WTC11 (cell line): ENCODE measurements around the gene CACNA2D3. TPM values are rescaled to one million over a fixed set of nuclear protein-coding genes. Genes with fewer than 3 reads are reported as not detected.

Experiments
- ATAC-seq: fragments of 200-7000 bp; cut with Tn5 transposase; 2 replicates; pipeline ENCODE4 v1.10.0; 2021; ENCODE audit warnings: mild to moderate bottlenecking, moderate library complexity
- CTCF ChIA-PET: fragments of 300-600 bp; sonication (Branson Sonifier 250); formaldehyde crosslinking; loops from one replicate; lab custom pipeline; 2021; ENCODE audit warnings: antibody characterized with exemption; lab: Charles Lee
- POLR2A ChIA-PET: fragments of 350-600 bp; sonication (Branson Sonifier 250); formaldehyde crosslinking; loops from one replicate; lab custom pipeline; 2021; ENCODE audit warnings: antibody characterized with exemption; lab: Charles Lee
- DNase-seq: peaks from one replicate; pipeline ENCODE4 v3.0.0; 2021; ENCODE audit warnings: low spot score
- H3K27ac Mint-ChIP-seq: 2 replicates; pipeline ENCODE4 v1.8.0; 2021; ENCODE audit warnings: mixed read lengths
- H3K27me3 Mint-ChIP-seq: 2 replicates; pipeline ENCODE4 v1.8.0; 2021; ENCODE audit warnings: low read depth, mild to moderate bottlenecking, moderate library complexity, mixed read lengths
- H3K36me3 Mint-ChIP-seq: 2 replicates; pipeline ENCODE4 v1.8.0; 2021; ENCODE audit warnings: mixed read lengths
- H3K4me1 Mint-ChIP-seq: 2 replicates; pipeline ENCODE4 v1.8.0; 2022; ENCODE audit warnings: mixed read lengths
- H3K4me3 Mint-ChIP-seq: 2 replicates; pipeline ENCODE4 v1.8.0; 2021; ENCODE audit warnings: mild to moderate bottlenecking, moderate library complexity, mixed read lengths
- H3K9me3 Mint-ChIP-seq: 2 replicates; pipeline ENCODE4 v1.8.0; 2021; ENCODE audit warnings: mixed read lengths
- ATF1 ChIP-seq: sonication (generic); formaldehyde crosslinking; IDR thresholded peaks from 2 replicates; pipeline ENCODE4 v1.8.1; 2023; ENCODE audit warnings: mild to moderate bottlenecking, moderate library complexity, missing genetic modification reagents
- CREB1 ChIP-seq: sonication (generic); formaldehyde crosslinking; IDR thresholded peaks from 2 replicates; pipeline ENCODE4 v1.8.0; 2023; ENCODE audit warnings: mild to moderate bottlenecking, missing genetic modification reagents
- FOXJ3 ChIP-seq: sonication (generic); formaldehyde crosslinking; IDR thresholded peaks from 2 replicates; pipeline ENCODE4 v1.9.0; 2021; ENCODE audit warnings: missing genetic modification reagents, mild to moderate bottlenecking, borderline replicate concordance
- NFATC4 ChIP-seq: fragments of 250-450 bp; sonication (Bioruptor Pico); IDR thresholded peaks from 2 replicates; pipeline ENCODE4 v1.9.0; 2021; ENCODE audit warnings: mild to moderate bottlenecking
- SMAD4 ChIP-seq: sonication (generic); formaldehyde crosslinking; IDR thresholded peaks from 2 replicates; pipeline ENCODE4 v1.8.0; 2022; ENCODE audit warnings: mild to moderate bottlenecking, missing genetic modification reagents
- SOX15 ChIP-seq: fragments of 250-450 bp; sonication (Bioruptor Pico); IDR thresholded peaks from 2 replicates; pipeline ENCODE4 v1.9.0; 2021; ENCODE audit warnings: mild to moderate bottlenecking
- TEAD4 ChIP-seq: sonication (generic); formaldehyde crosslinking; IDR thresholded peaks from 2 replicates; pipeline ENCODE4 v1.8.0; 2022; ENCODE audit warnings: mild to moderate bottlenecking, missing genetic modification reagents
- ZNF423 ChIP-seq: fragments of 250-450 bp; sonication (Bioruptor Pico); IDR thresholded peaks from 2 replicates; pipeline ENCODE4 v2.1.2; 2022; ENCODE audit warnings: mild to moderate bottlenecking, moderate library complexity
- total RNA-seq: library from RNA; stranded (reverse); gene quantifications from 3 replicates; pipeline ENCODE4 v1.2.3, GENCODE V29; 2021
- TF ChIP-seq, protein P1 (sequence below): fragments of 250-450 bp; sonication (Bioruptor Pico); IDR thresholded peaks from 2 replicates; pipeline ENCODE4 v1.9.0; 2021; ENCODE audit warnings: mild to moderate bottlenecking
- TF ChIP-seq, protein P2 (sequence below): sonication (generic); formaldehyde crosslinking; IDR thresholded peaks from 2 replicates; pipeline ENCODE4 v1.8.0; 2022; ENCODE audit warnings: mild to moderate bottlenecking, missing genetic modification reagents
- TF ChIP-seq, protein P3 (sequence below): sonication (generic); formaldehyde crosslinking; conservative IDR thresholded peaks from 2 replicates; pipeline ENCODE4 v1.8.1; 2023; ENCODE audit warnings: mild to moderate bottlenecking, low read depth, missing genetic modification reagents, moderate library complexity
- TF ChIP-seq, protein P4 (sequence below): fragments of 250-450 bp; sonication (Bioruptor Pico); IDR thresholded peaks from 2 replicates; pipeline ENCODE4 v1.9.0; 2021; ENCODE audit warnings: mild to moderate bottlenecking
- TF ChIP-seq, protein P5 (sequence below): fragments of 250-450 bp; sonication (Bioruptor Pico); IDR thresholded peaks from 2 replicates; pipeline ENCODE4 v1.8.0; 2021; ENCODE audit warnings: mild to moderate bottlenecking
- TF ChIP-seq, protein P6 (sequence below): sonication (generic); formaldehyde crosslinking; IDR thresholded peaks from 2 replicates; pipeline ENCODE4 v1.8.1; 2022; ENCODE audit warnings: low read depth, mild to moderate bottlenecking, moderate library complexity, missing genetic modification reagents, borderline replicate concordance
- TF ChIP-seq, protein P7 (sequence below): fragments of 250-450 bp; sonication (Bioruptor Pico); IDR thresholded peaks from 2 replicates; pipeline ENCODE4 v1.9.0; 2021; ENCODE audit warnings: mild to moderate bottlenecking, borderline replicate concordance
- TF ChIP-seq, protein P8 (sequence below): sonication (generic); formaldehyde crosslinking; IDR thresholded peaks from 2 replicates; pipeline ENCODE4 v1.8.1; 2022; ENCODE audit warnings: low read depth, missing genetic modification reagents, borderline replicate concordance

Gene CACNA2D3
- total RNA-seq, 1 experiment from 2014 or later, result 5.0 TPM

DNA sequence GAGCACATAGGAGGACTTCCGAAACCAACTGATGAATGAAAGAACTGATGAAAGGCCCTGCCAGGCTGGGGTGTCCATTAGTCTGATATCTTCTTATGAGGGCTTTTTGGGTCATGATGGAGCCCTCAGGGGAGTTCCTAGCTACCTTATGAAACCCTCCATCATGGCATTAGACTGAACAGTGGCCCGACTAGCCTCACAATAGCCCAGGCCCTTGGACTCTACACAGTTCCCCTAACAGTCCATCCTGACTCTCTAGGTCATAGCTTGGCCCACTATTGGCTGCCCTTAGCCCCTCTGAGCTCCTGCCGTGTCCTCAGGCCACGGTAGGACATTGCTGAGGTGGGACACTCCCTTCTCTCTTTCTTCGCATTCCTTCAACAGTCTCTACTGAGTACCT, 365.9 kb downstream of the CACNA2D3 start:
- H3K4me3 Mint-ChIP-seq, result no peak overlapping the region
- POLR2A ChIA-PET, result no interaction called here
- TF ChIP-seq, protein P1, sequence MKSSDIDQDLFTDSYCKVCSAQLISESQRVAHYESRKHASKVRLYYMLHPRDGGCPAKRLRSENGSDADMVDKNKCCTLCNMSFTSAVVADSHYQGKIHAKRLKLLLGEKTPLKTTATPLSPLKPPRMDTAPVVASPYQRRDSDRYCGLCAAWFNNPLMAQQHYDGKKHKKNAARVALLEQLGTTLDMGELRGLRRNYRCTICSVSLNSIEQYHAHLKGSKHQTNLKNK, result no peak
- TF ChIP-seq NFATC4 (CRISPR knock-in tag) (no peak), FOXJ3 (CRISPR knock-in tag) (no peak), ZNF423 (CRISPR knock-in tag) (no peak), CREB1 (no peak), SOX15 (CRISPR knock-in tag) (no peak), ATF1 (CRISPR knock-in tag) (no peak), TEAD4 (no peak)
- TF ChIP-seq, protein P2, sequence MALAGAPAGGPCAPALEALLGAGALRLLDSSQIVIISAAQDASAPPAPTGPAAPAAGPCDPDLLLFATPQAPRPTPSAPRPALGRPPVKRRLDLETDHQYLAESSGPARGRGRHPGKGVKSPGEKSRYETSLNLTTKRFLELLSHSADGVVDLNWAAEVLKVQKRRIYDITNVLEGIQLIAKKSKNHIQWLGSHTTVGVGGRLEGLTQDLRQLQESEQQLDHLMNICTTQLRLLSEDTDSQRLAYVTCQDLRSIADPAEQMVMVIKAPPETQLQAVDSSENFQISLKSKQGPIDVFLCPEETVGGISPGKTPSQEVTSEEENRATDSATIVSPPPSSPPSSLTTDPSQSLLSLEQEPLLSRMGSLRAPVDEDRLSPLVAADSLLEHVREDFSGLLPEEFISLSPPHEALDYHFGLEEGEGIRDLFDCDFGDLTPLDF, result no peak
- TF ChIP-seq, protein P3, sequence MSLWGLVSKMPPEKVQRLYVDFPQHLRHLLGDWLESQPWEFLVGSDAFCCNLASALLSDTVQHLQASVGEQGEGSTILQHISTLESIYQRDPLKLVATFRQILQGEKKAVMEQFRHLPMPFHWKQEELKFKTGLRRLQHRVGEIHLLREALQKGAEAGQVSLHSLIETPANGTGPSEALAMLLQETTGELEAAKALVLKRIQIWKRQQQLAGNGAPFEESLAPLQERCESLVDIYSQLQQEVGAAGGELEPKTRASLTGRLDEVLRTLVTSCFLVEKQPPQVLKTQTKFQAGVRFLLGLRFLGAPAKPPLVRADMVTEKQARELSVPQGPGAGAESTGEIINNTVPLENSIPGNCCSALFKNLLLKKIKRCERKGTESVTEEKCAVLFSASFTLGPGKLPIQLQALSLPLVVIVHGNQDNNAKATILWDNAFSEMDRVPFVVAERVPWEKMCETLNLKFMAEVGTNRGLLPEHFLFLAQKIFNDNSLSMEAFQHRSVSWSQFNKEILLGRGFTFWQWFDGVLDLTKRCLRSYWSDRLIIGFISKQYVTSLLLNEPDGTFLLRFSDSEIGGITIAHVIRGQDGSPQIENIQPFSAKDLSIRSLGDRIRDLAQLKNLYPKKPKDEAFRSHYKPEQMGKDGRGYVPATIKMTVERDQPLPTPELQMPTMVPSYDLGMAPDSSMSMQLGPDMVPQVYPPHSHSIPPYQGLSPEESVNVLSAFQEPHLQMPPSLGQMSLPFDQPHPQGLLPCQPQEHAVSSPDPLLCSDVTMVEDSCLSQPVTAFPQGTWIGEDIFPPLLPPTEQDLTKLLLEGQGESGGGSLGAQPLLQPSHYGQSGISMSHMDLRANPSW, result no peak
- TF ChIP-seq, protein P4, sequence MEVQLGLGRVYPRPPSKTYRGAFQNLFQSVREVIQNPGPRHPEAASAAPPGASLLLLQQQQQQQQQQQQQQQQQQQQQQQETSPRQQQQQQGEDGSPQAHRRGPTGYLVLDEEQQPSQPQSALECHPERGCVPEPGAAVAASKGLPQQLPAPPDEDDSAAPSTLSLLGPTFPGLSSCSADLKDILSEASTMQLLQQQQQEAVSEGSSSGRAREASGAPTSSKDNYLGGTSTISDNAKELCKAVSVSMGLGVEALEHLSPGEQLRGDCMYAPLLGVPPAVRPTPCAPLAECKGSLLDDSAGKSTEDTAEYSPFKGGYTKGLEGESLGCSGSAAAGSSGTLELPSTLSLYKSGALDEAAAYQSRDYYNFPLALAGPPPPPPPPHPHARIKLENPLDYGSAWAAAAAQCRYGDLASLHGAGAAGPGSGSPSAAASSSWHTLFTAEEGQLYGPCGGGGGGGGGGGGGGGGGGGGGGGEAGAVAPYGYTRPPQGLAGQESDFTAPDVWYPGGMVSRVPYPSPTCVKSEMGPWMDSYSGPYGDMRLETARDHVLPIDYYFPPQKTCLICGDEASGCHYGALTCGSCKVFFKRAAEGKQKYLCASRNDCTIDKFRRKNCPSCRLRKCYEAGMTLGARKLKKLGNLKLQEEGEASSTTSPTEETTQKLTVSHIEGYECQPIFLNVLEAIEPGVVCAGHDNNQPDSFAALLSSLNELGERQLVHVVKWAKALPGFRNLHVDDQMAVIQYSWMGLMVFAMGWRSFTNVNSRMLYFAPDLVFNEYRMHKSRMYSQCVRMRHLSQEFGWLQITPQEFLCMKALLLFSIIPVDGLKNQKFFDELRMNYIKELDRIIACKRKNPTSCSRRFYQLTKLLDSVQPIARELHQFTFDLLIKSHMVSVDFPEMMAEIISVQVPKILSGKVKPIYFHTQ (CRISPR knock-in tag), result no peak
- TF ChIP-seq, protein P5, sequence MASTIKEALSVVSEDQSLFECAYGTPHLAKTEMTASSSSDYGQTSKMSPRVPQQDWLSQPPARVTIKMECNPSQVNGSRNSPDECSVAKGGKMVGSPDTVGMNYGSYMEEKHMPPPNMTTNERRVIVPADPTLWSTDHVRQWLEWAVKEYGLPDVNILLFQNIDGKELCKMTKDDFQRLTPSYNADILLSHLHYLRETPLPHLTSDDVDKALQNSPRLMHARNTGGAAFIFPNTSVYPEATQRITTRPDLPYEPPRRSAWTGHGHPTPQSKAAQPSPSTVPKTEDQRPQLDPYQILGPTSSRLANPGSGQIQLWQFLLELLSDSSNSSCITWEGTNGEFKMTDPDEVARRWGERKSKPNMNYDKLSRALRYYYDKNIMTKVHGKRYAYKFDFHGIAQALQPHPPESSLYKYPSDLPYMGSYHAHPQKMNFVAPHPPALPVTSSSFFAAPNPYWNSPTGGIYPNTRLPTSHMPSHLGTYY (CRISPR knock-in tag), result no peak
- TF ChIP-seq, protein P6, sequence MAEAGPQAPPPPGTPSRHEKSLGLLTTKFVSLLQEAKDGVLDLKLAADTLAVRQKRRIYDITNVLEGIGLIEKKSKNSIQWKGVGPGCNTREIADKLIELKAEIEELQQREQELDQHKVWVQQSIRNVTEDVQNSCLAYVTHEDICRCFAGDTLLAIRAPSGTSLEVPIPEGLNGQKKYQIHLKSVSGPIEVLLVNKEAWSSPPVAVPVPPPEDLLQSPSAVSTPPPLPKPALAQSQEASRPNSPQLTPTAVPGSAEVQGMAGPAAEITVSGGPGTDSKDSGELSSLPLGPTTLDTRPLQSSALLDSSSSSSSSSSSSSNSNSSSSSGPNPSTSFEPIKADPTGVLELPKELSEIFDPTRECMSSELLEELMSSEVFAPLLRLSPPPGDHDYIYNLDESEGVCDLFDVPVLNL, result no peak
- TF ChIP-seq, all 79 proteins: peak for 0
- H3K27me3 Mint-ChIP-seq, result peaks cover 3% of the 10 kb centered on the region; the same call in 1 of the 2 replicates
- CTCF ChIA-PET, result no interaction called here
- H3K4me1 Mint-ChIP-seq, result peaks cover 5% of the 10 kb centered on the region; the same call in 1 of the 2 replicates
- H3K27ac Mint-ChIP-seq, result no peak overlapping the region
- ATAC-seq (no peak), DNase-seq (no peak)
- no peaks in the 10 kb centered on the region for H3K9me3 Mint-ChIP-seq
- no peaks in the 10 kb centered on the region for H3K36me3 Mint-ChIP-seq

DNA sequence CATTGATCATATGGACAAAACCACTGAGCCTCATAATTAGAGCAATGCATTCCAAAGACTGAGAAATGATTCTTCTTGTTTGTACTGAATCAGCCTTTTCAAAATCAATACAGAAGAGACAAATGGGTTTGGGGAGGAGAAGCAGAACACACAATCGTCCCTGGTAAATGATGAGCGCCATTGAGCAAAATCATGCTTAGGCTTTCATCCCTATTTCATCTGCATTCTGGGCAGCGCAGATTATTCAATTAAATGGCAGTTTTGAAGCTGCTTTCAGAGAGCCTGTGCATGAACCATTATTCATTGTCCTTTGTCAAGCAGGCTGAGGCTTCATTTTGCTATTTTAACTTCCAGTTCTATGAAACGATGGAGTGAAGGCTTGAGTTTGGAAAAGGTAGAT, 371.9 kb downstream of the CACNA2D3 start:
- ATAC-seq, result no peak
- H3K27ac Mint-ChIP-seq, result no peak overlapping the region
- CTCF ChIA-PET, result no interaction called here

DNA sequence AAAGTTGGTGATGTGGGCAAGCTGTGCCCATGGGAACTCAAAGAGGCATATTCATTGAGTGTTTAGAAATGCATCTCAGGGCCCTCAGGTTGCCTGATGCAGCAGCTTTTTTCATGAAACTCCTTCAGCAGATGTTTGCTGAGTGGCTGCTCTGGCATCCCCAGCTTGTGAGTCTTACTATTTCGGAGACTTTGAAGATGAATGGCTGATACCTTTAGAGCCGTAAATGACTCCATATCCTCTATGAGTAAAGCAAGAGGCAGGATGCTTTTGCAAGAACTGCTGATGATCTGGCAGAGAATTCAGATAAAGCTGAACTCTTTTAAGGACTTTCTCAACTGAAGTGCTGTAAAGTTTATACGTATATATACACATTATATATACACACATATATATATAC, 384.3 kb downstream of the CACNA2D3 start:
- ChIA-PET POLR2A (no interaction called here), CTCF (interaction anchor here (1.4 kb wide), 1 partner anchor 32 kb away, joined by 4 read pairs; no protein-coding TSS in a partner anchor)
- Mint-ChIP-seq H3K27me3 (no peaks in the 10 kb centered on the region; the same call in none of the 2 replicates), H3K4me3 (no peak overlapping the region), H3K4me1 (no peaks in the 10 kb centered on the region), H3K36me3 (peaks cover 3% of the 10 kb centered on the region; the same call in 1 of the 2 replicates), H3K9me3 (peaks cover 11% of the 10 kb centered on the region), H3K27ac (no peak overlapping the region)
- TF ChIP-seq, protein P7, sequence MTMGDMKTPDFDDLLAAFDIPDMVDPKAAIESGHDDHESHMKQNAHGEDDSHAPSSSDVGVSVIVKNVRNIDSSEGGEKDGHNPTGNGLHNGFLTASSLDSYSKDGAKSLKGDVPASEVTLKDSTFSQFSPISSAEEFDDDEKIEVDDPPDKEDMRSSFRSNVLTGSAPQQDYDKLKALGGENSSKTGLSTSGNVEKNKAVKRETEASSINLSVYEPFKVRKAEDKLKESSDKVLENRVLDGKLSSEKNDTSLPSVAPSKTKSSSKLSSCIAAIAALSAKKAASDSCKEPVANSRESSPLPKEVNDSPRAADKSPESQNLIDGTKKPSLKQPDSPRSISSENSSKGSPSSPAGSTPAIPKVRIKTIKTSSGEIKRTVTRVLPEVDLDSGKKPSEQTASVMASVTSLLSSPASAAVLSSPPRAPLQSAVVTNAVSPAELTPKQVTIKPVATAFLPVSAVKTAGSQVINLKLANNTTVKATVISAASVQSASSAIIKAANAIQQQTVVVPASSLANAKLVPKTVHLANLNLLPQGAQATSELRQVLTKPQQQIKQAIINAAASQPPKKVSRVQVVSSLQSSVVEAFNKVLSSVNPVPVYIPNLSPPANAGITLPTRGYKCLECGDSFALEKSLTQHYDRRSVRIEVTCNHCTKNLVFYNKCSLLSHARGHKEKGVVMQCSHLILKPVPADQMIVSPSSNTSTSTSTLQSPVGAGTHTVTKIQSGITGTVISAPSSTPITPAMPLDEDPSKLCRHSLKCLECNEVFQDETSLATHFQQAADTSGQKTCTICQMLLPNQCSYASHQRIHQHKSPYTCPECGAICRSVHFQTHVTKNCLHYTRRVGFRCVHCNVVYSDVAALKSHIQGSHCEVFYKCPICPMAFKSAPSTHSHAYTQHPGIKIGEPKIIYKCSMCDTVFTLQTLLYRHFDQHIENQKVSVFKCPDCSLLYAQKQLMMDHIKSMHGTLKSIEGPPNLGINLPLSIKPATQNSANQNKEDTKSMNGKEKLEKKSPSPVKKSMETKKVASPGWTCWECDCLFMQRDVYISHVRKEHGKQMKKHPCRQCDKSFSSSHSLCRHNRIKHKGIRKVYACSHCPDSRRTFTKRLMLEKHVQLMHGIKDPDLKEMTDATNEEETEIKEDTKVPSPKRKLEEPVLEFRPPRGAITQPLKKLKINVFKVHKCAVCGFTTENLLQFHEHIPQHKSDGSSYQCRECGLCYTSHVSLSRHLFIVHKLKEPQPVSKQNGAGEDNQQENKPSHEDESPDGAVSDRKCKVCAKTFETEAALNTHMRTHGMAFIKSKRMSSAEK (CRISPR knock-in tag), result no peak
- TF ChIP-seq, protein P8, sequence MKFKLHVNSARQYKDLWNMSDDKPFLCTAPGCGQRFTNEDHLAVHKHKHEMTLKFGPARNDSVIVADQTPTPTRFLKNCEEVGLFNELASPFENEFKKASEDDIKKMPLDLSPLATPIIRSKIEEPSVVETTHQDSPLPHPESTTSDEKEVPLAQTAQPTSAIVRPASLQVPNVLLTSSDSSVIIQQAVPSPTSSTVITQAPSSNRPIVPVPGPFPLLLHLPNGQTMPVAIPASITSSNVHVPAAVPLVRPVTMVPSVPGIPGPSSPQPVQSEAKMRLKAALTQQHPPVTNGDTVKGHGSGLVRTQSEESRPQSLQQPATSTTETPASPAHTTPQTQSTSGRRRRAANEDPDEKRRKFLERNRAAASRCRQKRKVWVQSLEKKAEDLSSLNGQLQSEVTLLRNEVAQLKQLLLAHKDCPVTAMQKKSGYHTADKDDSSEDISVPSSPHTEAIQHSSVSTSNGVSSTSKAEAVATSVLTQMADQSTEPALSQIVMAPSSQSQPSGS (CRISPR knock-in tag), result no peak
- ATAC-seq (no peak), DNase-seq (no peak)

More for the DNA sequence above, 371.9 kb downstream of the CACNA2D3 start:
- Mint-ChIP-seq H3K36me3 (no peaks in the 10 kb centered on the region), H3K4me1 (no peaks in the 10 kb centered on the region), H3K27me3 (peaks cover 3% of the 10 kb centered on the region; the same call in 1 of the 2 replicates), H3K9me3 (peaks cover 22% of the 10 kb centered on the region), H3K4me3 (no peak overlapping the region)
- DNase-seq, result no peak
- no peak for TF ChIP-seq SMAD4 (CRISPR knock-in tag)
- POLR2A ChIA-PET, result no interaction called here
